ENCODE measurements around the gene SH3PXD2B.
"Not testable (repeated sequence)": the region's sequence is repeated elsewhere in the genome, so short reads cannot be mapped to it uniquely, and the experiment has no call there.

The SH3PXD2B gene

GRCh38 chr5:172396994-172397393, 57.3 kb downstream of the SH3PXD2B start:
- H3K36me3 ChIP-seq (ENCODE audit: insufficient read depth, low read length); H4K20me1 ChIP-seq (ENCODE audit: insufficient read depth, low read length); H3K9ac ChIP-seq (ENCODE audit: low read length); H3K4me2 ChIP-seq (ENCODE audit: low read length); H3K4me1 ChIP-seq (ENCODE audit: insufficient read depth, low read length, severe bottlenecking); H3K27me3 ChIP-seq (ENCODE audit: insufficient read depth, low read length); H3K9me2 ChIP-seq (ENCODE audit: low read depth, low read length); H3K4me3 ChIP-seq (ENCODE audit: low read depth, low read length, poor library complexity, severe bottlenecking); H2AFZ ChIP-seq (ENCODE audit: low read length); H3K27ac ChIP-seq (ENCODE audit: low read depth, low read length, poor library complexity, severe bottlenecking); H3K79me2 ChIP-seq (ENCODE audit: insufficient read depth, low read length); H3F3A ChIP-seq (ENCODE audit: insufficient read depth, low read length); H3K9me3 ChIP-seq (ENCODE audit: low read length): not testable (repeated sequence)

GRCh38 chr5:172396220-172396619, 58.1 kb downstream of the SH3PXD2B start:
- Histone ChIP-seq H2AFZ (ENCODE audit: low read length) (no peak overlapping the region), H3F3A (ENCODE audit: insufficient read depth, low read length) (no peaks in the 10 kb centered on the region), H3K9me3 (ENCODE audit: low read length) (no peaks in the 10 kb centered on the region), H3K79me2 (ENCODE audit: insufficient read depth, low read length) (no peaks in the 10 kb centered on the region), H3K9ac (ENCODE audit: low read length) (no peak overlapping the region), H3K4me1 (ENCODE audit: insufficient read depth, low read length, severe bottlenecking) (no peaks in the 10 kb centered on the region), H3K9me2 (ENCODE audit: low read depth, low read length) (no peaks in the 10 kb centered on the region), H3K4me3 (ENCODE audit: low read depth, low read length, poor library complexity, severe bottlenecking) (no peak overlapping the region), H3K36me3 (ENCODE audit: insufficient read depth, low read length) (no peaks in the 10 kb centered on the region), H3K4me2 (ENCODE audit: low read length) (no peak overlapping the region), H3K27me3 (ENCODE audit: insufficient read depth, low read length) (peaks cover 3% of the 10 kb centered on the region; the same call in 1 of the 2 replicates), H4K20me1 (ENCODE audit: insufficient read depth, low read length) (no peaks in the 10 kb centered on the region), H3K27ac (ENCODE audit: low read depth, low read length, poor library complexity, severe bottlenecking) (no peak overlapping the region)
- TF ChIP-seq CTCF (IDR thresholded peaks at IDR 0.05; ENCODE audit: low read length) = no peak
- TF ChIP-seq EZH2 (IDR thresholded peaks at IDR 0.05; ENCODE audit: borderline replicate concordance, low read length) = no peak

DNA sequence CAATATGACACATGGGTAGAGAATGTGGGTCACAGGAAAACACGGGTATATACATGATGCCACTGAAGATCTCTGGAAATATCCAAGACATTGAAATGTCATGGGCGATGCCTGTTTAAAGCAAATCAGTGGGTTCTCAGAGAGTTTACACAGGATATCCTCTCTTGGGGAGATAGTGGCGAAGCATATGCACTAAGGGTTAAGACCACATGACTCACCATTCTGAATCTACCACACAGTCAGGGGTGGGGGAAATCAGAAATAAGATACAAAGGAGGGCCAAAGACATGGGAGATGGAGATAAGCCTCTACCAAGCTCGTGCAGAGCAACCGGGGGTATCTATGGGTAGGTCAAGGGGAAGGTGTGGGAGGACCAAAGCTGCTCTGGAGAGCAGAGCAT, 58.8 kb downstream of the SH3PXD2B start:
- no peaks in the 10 kb centered on the region for H3K36me3 ChIP-seq (ENCODE audit: insufficient read depth, low read length)
- TF ChIP-seq CTCF (IDR thresholded peaks at IDR 0.05; ENCODE audit: low read length) = no peak
- TF ChIP-seq EZH2 (IDR thresholded peaks at IDR 0.05; ENCODE audit: borderline replicate concordance, low read length) = no peak
- no peak overlapping the region for H2AFZ ChIP-seq (ENCODE audit: low read length)
- peaks cover 3% of the 10 kb centered on the region; the same call in 1 of the 2 replicates for H3K27me3 ChIP-seq (ENCODE audit: insufficient read depth, low read length)
- no peaks in the 10 kb centered on the region for H3F3A ChIP-seq (ENCODE audit: insufficient read depth, low read length)
- H3K4me1 ChIP-seq (ENCODE audit: insufficient read depth, low read length, severe bottlenecking) = no peaks in the 10 kb centered on the region
- H3K79me2 ChIP-seq (ENCODE audit: insufficient read depth, low read length) = no peaks in the 10 kb centered on the region
- H3K9ac ChIP-seq (ENCODE audit: low read length) = no peak overlapping the region
- no peak overlapping the region for H3K4me3 ChIP-seq (ENCODE audit: low read depth, low read length, poor library complexity, severe bottlenecking)
- H3K27ac ChIP-seq (ENCODE audit: low read depth, low read length, poor library complexity, severe bottlenecking) = no peak overlapping the region
- no peaks in the 10 kb centered on the region for H3K9me3 ChIP-seq (ENCODE audit: low read length)
- H4K20me1 ChIP-seq (ENCODE audit: insufficient read depth, low read length) = no peaks in the 10 kb centered on the region
- H3K4me2 ChIP-seq (ENCODE audit: low read length) = no peak overlapping the region
- H3K9me2 ChIP-seq (ENCODE audit: low read depth, low read length) = no peaks in the 10 kb centered on the region

DNA sequence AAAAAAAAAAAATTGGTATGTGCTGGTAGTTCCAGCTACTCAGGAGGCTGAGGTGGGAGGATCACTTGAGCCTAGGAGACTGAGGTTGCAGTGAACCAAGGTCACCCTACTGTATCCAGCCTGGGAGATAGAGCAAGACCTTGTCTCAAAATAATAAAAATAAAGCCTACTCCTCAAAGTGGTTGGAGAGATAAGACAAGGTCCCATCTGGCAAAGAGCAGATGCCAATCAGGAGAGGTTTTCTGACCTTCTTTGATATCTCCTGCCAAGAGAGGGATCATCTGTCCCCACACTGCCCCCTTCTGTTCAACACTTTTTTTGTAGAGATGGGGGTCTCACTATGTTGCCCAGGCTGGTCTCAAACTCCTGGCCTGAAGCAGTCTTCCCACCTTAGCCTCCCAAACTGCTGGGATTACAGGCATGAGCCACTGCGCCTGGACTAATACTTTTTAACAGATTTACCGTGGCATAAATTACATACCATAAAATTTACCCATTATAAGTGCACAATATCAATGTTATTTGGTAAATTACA, 64.7 kb downstream of the SH3PXD2B start:
- no peaks in the 10 kb centered on the region for H3K9me3 ChIP-seq (ENCODE audit: low read length)
- no peaks in the 10 kb centered on the region for H3F3A ChIP-seq (ENCODE audit: insufficient read depth, low read length)
- no peak overlapping the region for H3K4me2 ChIP-seq (ENCODE audit: low read length)
- no peak overlapping the region for H3K27ac ChIP-seq (ENCODE audit: low read depth, low read length, poor library complexity, severe bottlenecking)
- H4K20me1 ChIP-seq (ENCODE audit: insufficient read depth, low read length) = no peaks in the 10 kb centered on the region
- no peak overlapping the region for H3K4me3 ChIP-seq (ENCODE audit: low read depth, low read length, poor library complexity, severe bottlenecking)
- H3K9ac ChIP-seq (ENCODE audit: low read length) = no peak overlapping the region
- H3K27me3 ChIP-seq (ENCODE audit: insufficient read depth, low read length) = peaks cover 7% of the 10 kb centered on the region
- TF ChIP-seq CTCF (IDR thresholded peaks at IDR 0.05; ENCODE audit: low read length) (peak; percentile 10; the same call in 1 of the 2 replicates), EZH2 (IDR thresholded peaks at IDR 0.05; ENCODE audit: borderline replicate concordance, low read length) (no peak)
- H3K79me2 ChIP-seq (ENCODE audit: insufficient read depth, low read length) = no peaks in the 10 kb centered on the region
- no peak overlapping the region for H2AFZ ChIP-seq (ENCODE audit: low read length)
- no peaks in the 10 kb centered on the region for H3K4me1 ChIP-seq (ENCODE audit: insufficient read depth, low read length, severe bottlenecking)
- no peaks in the 10 kb centered on the region for H3K9me2 ChIP-seq (ENCODE audit: low read depth, low read length)
- no peaks in the 10 kb centered on the region for H3K36me3 ChIP-seq (ENCODE audit: insufficient read depth, low read length)

All from OCI-LY1 (cell line).